Heart left ventricle (tissue), 13 donors: ENCODE results near the gene SLC38A11.

Experiments used
- POLR2A ChIP-seq, 2 donors: fragments of 450-650 bp; IDR thresholded peaks; one replicate each; pipeline ENCODE4 v1.6.1; 2017; ENCODE audit warnings: antibody characterized with exemption in 2 of 2, mild to moderate bottlenecking in 2 of 2, moderate library complexity in 2 of 2
- TF ChIP-seq, protein P1 (sequence below), 12 donors: fragments of 200-600 bp; sonication (generic) in 4 of 12; IDR thresholded peaks; one replicate each; pipeline versions ENCODE4 v1.5.0 to v1.8.0; 2018 to 2022; ENCODE audit warnings: antibody characterized with exemption in 12 of 12, mild to moderate bottlenecking in 5 of 12
- donor health status: ischemic (EF 13 %, LVEDD 7.1; RV severe dilation, severe dysfunction).
- donor health status: DM: no; HTN: yes; CAD: no.
- donor health status: DM: no; HTN: no; CAD: no.
- donor health status: ischemic (EF 25% LVEDD 6.9; RV normal size, moderate dysfunction).
- donor health status: ischemic (EF 25% LVEDD 5.7; RV mildly dilated, moderate dysfunction).
- donor health status: ischemic (EF 35%, LVEDD 5.7; RV mildly dilated, moderate dysfunction).
- donor health status: nonischemic (EF 11% LVEDD 7.7; RV severe dilation, severe dysfunction).
- donor health status: DM: yes; HTN: yes; CAD: no.
- donor health status: PGD.
- donor health status: ischemic (EF 29% LVEDD 5.4; RV normal size, mild dysfunction).
- donor health status: nonischemic (EF 23%, LVEDD 6.1; RV moderate dilation, normal function).

DNA sequence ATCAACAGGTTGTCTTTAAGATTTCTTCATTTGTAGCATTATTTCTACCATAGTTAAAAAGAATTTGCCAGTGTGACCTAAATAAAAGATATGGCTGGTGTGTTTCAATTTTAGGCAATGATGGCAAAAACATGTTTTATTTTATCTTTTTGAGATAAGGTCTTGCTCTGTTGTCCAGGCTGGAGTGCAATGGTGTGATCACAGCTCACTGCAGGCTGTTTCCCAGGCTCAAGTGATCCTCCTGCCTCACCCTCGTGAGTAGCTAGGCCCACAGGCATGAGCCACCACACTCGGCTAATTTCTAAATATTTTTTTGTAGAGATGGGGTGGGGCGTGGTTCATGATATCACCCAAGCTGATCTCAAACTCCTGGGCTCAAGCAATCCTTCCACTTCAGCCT is 66.7 kb downstream of the SLC38A11 start:
- TF ChIP-seq POLR2A (IDR thresholded peaks at IDR 0.05): no peak
- TF ChIP-seq, protein P1, sequence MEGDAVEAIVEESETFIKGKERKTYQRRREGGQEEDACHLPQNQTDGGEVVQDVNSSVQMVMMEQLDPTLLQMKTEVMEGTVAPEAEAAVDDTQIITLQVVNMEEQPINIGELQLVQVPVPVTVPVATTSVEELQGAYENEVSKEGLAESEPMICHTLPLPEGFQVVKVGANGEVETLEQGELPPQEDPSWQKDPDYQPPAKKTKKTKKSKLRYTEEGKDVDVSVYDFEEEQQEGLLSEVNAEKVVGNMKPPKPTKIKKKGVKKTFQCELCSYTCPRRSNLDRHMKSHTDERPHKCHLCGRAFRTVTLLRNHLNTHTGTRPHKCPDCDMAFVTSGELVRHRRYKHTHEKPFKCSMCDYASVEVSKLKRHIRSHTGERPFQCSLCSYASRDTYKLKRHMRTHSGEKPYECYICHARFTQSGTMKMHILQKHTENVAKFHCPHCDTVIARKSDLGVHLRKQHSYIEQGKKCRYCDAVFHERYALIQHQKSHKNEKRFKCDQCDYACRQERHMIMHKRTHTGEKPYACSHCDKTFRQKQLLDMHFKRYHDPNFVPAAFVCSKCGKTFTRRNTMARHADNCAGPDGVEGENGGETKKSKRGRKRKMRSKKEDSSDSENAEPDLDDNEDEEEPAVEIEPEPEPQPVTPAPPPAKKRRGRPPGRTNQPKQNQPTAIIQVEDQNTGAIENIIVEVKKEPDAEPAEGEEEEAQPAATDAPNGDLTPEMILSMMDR (IDR thresholded peaks at IDR 0.05): no peak
